ENCODE measurements around the gene MAGI1.
"Not testable (repeated sequence)": the region's sequence is repeated elsewhere in the genome, so short reads cannot be mapped to it uniquely, and the experiment has no call there.

The MAGI1 gene

GRCh38 chr3:65560901-65561300 lies 477.8 kb downstream of the MAGI1 start:
- DNase-seq (ENCODE audit: low spot score): no peak

DNA sequence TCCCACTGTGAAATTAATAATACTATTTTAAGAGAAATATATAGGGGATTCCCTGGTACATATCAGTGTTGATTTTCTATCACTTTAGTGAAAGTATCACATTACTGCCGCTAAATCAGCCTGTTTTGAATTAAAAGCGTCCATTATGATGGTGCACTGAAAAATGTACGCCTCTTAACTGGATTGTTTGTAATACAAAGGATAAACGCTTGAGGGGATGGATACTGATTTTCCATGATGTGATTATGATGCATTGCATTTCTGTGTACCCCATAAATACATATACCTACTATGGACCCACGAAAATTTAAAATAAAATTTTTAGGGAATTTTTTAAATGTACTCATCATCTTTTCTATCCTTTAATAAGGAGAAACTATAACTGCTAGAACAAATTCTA lies 478.6 kb downstream of the MAGI1 start:
- DNase-seq (ENCODE audit: low spot score): no peak

DNA sequence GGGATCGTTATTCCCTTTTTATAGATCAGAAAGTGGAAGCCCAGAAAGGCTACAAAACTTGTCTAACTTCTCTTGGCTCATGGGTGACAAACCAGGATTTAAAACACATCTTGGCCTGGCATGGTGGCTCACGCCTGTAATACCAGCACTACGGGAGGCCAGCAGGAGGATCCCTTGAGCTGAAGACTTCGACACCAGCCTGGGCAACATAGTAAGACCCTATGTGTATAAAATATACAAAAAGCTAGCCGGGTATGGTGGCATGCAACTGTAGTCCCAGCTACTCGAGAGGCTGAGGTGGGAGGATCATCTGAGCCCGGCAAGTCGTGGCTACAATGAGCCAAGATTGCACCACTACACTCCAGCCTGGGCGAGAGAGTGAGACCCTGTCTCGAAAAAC lies 479.1 kb downstream of the MAGI1 start:
- DNase-seq (ENCODE audit: low spot score): no peak

DNA sequence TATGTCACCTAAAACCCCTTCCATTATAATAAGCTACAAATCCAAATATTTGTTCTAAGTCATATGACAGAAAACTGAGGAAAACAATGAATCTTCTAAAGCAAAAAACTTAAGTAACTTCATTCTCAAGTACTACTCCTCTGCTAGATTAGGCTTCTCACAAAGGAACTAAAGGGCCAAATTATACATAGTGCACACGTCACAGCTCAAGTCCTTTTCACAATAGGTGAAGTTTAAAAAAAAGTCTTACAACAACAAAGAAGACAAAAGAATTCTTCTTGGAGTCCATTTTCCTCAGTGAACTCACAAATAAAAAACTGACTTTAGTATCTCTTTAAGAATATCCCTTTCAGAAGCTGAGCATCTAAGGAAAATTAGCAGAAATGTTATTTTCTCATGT lies 479.9 kb downstream of the MAGI1 start:
- no peak for DNase-seq (ENCODE audit: low spot score)

DNA sequence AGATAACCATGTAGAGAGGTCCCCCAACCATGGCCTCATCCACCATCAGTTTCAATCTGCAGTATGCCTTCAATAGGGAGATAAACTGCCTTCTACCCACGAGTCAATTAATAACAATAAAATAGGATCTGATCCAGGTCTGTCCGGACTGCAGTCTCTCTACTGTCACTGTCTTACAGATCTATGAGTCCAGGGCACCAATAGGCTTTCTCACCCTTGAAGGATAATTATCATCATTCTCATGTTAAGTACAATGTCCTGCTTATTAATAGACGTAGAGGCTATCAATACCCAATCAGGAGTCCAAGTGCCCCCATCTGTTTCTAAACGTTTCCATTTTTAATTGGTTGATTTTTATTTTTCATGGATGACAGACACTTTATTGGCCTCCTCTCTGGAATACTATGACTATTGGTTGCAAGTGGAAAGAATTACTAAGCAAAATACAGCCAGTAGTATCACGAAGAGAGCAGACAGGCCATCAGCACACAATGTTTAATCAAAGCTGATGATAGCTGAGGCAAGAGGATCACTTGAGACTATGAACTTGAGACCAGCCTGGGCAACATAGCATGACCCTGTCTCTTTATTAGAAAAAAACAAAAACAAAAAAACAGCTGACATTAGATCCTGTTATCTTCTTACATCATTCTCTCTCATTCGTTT lies 480.7 kb downstream of the MAGI1 start:
- DNase-seq (ENCODE audit: low spot score): no peak

GRCh38 chr3:65556934-65557577 lies 481.7 kb downstream of the MAGI1 start:
- no peak for DNase-seq (ENCODE audit: low spot score)

- no peak for DNase-seq (ENCODE audit: low spot score)
These were observed 486.3 kb downstream of the MAGI1 start for GRCh38 chr3:65552434-65552833.

DNA sequence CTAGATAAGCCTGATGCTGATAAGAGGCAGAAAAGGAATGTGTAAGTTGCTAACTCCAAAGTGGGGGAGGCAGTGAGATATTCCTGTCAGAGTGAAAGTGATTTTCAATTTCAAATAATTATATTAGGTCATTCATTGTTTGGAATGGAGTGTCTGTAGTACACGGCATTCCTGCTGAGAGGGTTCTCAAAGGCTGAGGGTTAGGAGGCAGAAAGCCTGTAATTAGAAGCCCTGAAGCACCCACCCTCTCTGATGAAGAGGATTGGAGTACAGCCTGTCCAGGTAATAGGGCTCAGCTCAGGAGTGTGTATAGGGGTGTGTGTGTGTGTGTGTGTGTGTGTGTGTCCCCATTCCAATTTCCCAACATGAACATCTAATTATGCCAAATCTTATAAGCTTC lies 486.8 kb downstream of the MAGI1 start:
- DNase-seq (ENCODE audit: low spot score): no peak

DNA sequence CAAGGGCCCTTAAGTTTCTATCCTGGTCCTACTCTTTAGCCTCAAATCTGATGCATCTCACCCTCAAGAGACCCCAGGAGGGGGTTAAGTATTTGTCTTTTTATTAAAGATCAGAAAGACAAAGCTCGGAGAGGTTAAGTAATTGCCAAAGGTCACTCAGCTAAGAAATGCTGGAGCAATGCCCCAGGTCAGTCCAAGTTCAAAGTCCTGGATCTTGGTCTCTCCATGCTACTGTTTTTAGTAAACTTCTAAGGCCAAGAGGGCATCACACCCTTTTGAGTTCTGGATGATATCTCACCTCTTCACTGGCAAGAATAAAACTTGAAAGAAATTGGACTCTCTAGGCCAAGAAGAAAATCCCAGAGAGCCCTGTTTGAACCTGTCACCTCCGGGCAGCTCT lies 488.6 kb downstream of the MAGI1 start:
- no peak for DNase-seq (ENCODE audit: low spot score)

- DNase-seq (ENCODE audit: low spot score): no peak
These were observed 489.1 kb downstream of the MAGI1 start for GRCh38 chr3:65549626-65549959.

- DNase-seq (ENCODE audit: low spot score): no peak
These were observed 489.7 kb downstream of the MAGI1 start for GRCh38 chr3:65548848-65549625.

DNA sequence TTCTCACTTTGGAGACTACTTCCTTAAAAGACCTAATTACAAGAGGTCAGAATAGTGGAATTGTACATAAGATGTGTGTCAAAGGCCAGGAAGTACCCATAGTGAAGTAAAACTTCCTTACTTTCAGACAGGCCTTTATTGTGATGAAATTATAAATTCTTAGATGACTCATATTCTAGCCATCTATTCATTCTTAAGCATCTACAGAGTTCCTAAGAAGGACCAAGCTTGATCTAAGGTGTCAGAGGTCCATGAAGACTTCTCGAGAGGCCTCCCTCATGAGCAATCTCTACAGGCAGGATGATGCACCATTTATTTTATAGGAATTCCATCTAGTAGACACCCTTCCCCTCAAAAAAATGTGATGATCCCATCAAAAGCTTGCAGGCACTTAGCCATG lies 493.3 kb downstream of the MAGI1 start:
- DNase-seq (ENCODE audit: low spot score): peak; percentile 31

GRCh38 chr3:65543391-65543790 lies 495.3 kb downstream of the MAGI1 start:
- DNase-seq (ENCODE audit: low spot score): not testable (repeated sequence)

GRCh38 chr3:65540666-65541065 lies 498.1 kb downstream of the MAGI1 start:
- DNase-seq (ENCODE audit: low spot score): no peak

DNA sequence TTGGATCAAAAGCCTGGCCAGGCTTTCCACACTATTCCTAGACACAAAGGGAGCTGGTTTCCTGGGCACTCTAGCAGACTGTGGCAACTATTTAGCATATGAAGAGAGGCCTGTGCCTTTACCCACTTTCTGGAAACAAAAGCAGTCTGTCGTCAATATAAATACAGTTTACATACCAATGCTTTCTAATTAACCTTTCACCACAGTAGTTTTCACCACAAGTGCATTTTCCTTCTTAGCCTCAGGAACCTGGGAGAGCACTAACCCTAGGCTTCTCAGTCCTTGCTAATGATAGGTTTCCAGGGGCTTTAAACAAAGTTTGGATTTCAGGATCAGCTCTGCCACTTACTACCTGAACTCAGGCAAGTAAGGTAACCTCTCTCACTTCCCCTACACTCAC lies 499.1 kb downstream of the MAGI1 start:
- DNase-seq (ENCODE audit: low spot score): no peak

DNA sequence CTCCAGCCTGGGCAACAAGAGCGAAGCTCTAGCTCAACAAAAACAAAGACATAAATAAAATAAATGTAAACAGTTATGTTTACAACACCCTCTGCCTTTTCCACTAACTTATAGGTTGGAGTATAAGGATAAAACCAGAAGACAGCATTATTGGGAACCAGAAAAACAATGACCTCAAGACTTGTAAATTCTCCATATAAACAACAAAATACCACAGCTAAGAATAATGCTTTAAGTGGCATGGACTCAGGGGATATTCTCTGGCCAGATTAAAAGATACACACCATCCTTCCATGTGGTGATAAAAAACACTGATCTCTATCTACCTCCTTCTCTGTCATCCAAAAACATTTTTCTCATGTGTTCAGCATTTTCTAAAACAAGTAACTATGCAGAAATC lies 500.6 kb downstream of the MAGI1 start:
- DNase-seq (ENCODE audit: low spot score): no peak

- no peak for DNase-seq (ENCODE audit: low spot score)
These were observed 501.6 kb downstream of the MAGI1 start for GRCh38 chr3:65537109-65537508.

DNA sequence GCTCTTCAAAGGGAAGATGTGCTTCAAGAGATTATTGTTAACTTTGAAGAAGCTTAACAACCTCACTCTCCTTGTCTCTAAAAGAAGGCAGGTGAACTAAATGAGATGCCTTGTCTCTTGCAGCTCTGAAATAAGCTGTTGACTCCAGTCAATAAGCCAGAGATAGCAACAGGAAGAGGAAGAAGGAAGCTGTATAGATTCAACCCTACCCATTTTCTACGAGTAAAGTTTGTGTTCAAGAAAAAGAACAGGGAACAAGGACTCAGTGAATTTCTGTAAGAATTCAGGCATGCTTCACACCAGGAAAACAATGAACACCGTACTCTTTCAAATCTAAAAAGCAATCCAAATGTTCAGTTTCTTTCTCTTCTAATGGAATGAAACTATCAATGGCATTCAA lies 503.5 kb downstream of the MAGI1 start:
- no peak for DNase-seq (ENCODE audit: low spot score)

GRCh38 chr3:65534805-65535204 lies 503.9 kb downstream of the MAGI1 start:
- DNase-seq (ENCODE audit: low spot score): no peak

DNA sequence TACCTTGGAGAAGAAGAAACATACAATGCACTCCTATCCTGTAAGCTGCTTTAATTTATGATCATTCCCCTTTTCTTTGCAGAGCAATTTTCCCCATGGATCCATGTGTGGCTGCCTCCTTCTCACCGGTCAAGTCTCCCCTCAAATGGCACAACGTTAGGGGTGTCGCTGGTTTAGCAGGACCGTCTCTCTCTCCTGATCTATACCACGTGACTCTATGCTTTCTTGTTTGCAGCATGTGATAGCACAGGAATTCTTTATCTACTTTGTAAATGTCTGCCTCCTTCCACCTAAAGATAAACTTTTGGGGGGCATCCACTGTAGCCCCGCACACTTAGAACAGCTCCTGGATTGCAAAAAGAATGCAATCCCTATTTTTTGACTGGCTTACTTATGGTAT lies 506.0 kb downstream of the MAGI1 start:
- DNase-seq (ENCODE audit: low spot score): no peak

DNA sequence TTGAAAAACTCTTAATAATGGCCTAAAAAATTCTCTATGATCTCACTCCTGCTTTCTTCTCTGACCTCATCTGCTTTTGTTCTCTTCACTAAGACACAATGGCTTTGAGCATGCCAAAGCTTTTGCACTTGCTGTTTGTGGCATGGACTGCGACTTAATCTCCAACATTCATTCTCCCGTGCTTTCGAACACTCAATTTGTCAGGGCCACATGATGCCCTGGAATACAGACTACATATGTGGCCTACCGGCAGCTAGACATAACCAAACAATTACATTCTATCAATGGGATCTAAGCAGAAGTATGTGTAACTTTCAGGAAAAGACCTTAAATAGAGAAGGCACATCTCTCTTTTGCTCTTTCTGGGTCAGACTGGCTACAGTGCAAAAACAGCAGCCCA lies 506.5 kb downstream of the MAGI1 start:
- DNase-seq (ENCODE audit: low spot score): no peak

- peak; percentile 9 for DNase-seq (ENCODE audit: low spot score)
These were observed 507.2 kb downstream of the MAGI1 start for GRCh38 chr3:65531499-65531898.

GRCh38 chr3:65526656-65527055 lies 512.1 kb downstream of the MAGI1 start:
- peak; percentile 85 for DNase-seq (ENCODE audit: low spot score)

GRCh38 chr3:65524584-65524983 lies 514.1 kb downstream of the MAGI1 start:
- no peak for DNase-seq (ENCODE audit: low spot score)

Data from kidney tubule cell (primary cell).